Measurements from ENCODE around the gene GNAL. TPM values are rescaled to one million over a fixed set of nuclear protein-coding genes. Genes with fewer than 3 reads are reported as not detected.

GNAL gene
- total RNA-seq, 1 experiment from 2014 or later: 0.44 TPM

DNA sequence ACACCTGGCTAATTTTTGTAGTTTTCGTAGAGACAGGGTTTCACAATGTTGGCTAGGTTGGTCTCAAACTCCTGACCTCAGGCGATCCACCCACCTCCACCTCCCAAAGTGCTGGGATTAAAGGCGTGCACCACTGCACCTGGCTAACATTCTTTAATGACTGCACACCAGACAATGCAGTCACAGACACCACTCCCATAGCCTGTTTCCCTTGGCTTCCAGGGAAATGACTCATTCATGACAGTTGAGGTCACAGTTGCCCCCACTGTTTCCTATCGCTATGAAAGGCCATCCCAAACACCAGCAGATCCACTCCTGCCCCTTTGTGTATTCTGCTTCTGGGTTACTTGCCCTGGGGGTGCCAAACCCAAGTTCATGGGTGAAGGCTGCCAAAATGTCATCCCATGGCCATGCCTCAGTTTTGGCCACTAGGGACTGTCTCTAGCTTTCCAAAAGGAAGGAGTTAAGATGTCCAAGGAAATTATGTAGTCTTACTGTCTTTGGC is 170.9 kb downstream of the GNAL start:
- in situ Hi-C loops (cut with HindIII; ENCODE audit: low pct_unique_long_range_greater_than_20kb, low sequenced_read_pairs) (no loop called here), intact Hi-C loops (cut with micrococcal nuclease; ENCODE audit: unreplicated experiment) (no loop called here)
- H3K9me3 ChIP-seq (ENCODE audit: control insufficient read depth, insufficient read depth, low read depth, low read length): no peaks in the 10 kb centered on the region
- ATAC-seq (peak; percentile 57), DNase-seq (ENCODE audit: low read depth, low spot score) (no peak)
- H3K27ac ChIP-seq (ENCODE audit: low read length): no peak overlapping the region
- H3K4me3 ChIP-seq (ENCODE audit: low read depth in 2 of 2, low read length in 2 of 2): no peak overlapping the region
- H3K4me1 ChIP-seq (ENCODE audit: control insufficient read depth, insufficient read depth, low read length): peaks cover 13% of the 10 kb centered on the region
- TF ChIP-seq, protein P1, sequence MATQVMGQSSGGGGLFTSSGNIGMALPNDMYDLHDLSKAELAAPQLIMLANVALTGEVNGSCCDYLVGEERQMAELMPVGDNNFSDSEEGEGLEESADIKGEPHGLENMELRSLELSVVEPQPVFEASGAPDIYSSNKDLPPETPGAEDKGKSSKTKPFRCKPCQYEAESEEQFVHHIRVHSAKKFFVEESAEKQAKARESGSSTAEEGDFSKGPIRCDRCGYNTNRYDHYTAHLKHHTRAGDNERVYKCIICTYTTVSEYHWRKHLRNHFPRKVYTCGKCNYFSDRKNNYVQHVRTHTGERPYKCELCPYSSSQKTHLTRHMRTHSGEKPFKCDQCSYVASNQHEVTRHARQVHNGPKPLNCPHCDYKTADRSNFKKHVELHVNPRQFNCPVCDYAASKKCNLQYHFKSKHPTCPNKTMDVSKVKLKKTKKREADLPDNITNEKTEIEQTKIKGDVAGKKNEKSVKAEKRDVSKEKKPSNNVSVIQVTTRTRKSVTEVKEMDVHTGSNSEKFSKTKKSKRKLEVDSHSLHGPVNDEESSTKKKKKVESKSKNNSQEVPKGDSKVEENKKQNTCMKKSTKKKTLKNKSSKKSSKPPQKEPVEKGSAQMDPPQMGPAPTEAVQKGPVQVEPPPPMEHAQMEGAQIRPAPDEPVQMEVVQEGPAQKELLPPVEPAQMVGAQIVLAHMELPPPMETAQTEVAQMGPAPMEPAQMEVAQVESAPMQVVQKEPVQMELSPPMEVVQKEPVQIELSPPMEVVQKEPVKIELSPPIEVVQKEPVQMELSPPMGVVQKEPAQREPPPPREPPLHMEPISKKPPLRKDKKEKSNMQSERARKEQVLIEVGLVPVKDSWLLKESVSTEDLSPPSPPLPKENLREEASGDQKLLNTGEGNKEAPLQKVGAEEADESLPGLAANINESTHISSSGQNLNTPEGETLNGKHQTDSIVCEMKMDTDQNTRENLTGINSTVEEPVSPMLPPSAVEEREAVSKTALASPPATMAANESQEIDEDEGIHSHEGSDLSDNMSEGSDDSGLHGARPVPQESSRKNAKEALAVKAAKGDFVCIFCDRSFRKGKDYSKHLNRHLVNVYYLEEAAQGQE (IDR thresholded peaks at IDR 0.05; ENCODE audit: insufficient read depth in 1 of 2, low read depth in 2 of 2, low read length in 1 of 2): no peak
- TF ChIP-seq TCF7L2 (IDR thresholded peaks at IDR 0.05; ENCODE audit: low read depth, low read length) (no peak), POLR2AphosphoS5 (IDR thresholded peaks at IDR 0.05; ENCODE audit: low read depth, low read length) (no peak), SIN3A (IDR thresholded peaks at IDR 0.05; ENCODE audit: borderline replicate concordance, insufficient read depth, low read depth, low read length) (no peak)
- TF ChIP-seq, protein P2, sequence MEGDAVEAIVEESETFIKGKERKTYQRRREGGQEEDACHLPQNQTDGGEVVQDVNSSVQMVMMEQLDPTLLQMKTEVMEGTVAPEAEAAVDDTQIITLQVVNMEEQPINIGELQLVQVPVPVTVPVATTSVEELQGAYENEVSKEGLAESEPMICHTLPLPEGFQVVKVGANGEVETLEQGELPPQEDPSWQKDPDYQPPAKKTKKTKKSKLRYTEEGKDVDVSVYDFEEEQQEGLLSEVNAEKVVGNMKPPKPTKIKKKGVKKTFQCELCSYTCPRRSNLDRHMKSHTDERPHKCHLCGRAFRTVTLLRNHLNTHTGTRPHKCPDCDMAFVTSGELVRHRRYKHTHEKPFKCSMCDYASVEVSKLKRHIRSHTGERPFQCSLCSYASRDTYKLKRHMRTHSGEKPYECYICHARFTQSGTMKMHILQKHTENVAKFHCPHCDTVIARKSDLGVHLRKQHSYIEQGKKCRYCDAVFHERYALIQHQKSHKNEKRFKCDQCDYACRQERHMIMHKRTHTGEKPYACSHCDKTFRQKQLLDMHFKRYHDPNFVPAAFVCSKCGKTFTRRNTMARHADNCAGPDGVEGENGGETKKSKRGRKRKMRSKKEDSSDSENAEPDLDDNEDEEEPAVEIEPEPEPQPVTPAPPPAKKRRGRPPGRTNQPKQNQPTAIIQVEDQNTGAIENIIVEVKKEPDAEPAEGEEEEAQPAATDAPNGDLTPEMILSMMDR (IDR thresholded peaks at IDR 0.05): no peak
- H3K36me3 ChIP-seq (ENCODE audit: control insufficient read depth, insufficient read depth, low read length): no peaks in the 10 kb centered on the region
- ChIA-PET POLR2A (no interaction called here), CTCF (no interaction called here)
- BruUV-seq (replicated peaks): no TSS peak
- H3K27me3 ChIP-seq (ENCODE audit: control insufficient read depth, insufficient read depth, low read length): no peaks in the 10 kb centered on the region

DNA sequence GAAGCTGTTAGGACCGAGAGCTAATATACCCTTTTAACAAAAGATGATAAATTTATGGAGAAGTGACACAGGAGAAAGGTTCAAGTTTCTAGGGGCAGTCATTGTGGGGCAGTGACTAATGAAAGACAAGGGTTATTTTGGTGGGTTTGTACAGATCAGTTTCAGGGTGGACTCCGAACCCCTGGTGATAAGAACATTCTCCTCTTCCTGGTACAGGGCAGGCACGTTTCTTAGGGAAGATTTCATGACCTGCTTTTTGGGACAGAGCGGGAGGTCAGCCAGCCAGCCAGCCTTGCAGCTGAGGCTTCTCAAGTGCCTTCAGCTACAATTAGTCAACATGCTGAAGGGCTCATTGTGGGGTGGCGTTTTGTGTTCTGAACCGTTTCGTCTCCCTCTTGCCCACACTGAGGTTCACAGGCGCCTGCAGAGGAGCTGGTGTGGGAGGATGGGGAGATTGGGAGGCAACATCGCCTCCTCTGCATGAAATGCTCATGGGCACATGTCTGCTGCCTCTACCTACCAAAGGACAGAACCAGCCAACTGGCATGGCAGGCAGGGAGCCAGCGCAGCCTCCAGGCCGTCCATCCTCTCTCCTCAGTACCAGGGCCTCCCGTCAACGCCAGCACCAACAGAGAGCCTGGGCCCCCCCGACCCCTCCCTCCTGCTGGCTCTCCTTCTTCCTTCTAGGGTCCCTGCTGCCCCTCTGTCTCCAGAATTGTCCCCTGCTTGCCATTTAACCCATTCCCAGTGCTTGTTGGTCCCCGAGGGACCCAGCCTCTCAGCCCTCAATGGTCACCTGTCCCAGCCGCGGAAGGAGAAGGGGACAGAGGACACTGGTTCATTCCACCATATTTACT is 171.8 kb downstream of the GNAL start:
- H3K4me3 ChIP-seq (ENCODE audit: low read depth in 2 of 2, low read length in 2 of 2): no peak overlapping the region
- in situ Hi-C loops (cut with HindIII; ENCODE audit: low pct_unique_long_range_greater_than_20kb, low sequenced_read_pairs): no loop called here
- H3K4me1 ChIP-seq (ENCODE audit: control insufficient read depth, insufficient read depth, low read length): peaks cover 13% of the 10 kb centered on the region
- ChIA-PET POLR2A (no interaction called here), CTCF (no interaction called here)
- H3K27ac ChIP-seq (ENCODE audit: low read length): no peak overlapping the region
- DNase-seq (ENCODE audit: low read depth, low spot score): no peak
- no peaks in the 10 kb centered on the region for H3K36me3 ChIP-seq (ENCODE audit: control insufficient read depth, insufficient read depth, low read length)
- no peak for ATAC-seq
- H3K27me3 ChIP-seq (ENCODE audit: control insufficient read depth, insufficient read depth, low read length): no peaks in the 10 kb centered on the region
- no peaks in the 10 kb centered on the region for H3K9me3 ChIP-seq (ENCODE audit: control insufficient read depth, insufficient read depth, low read depth, low read length)
- TF ChIP-seq POLR2AphosphoS5 (IDR thresholded peaks at IDR 0.05; ENCODE audit: low read depth, low read length) (no peak), TCF7L2 (IDR thresholded peaks at IDR 0.05; ENCODE audit: low read depth, low read length) (no peak), SIN3A (IDR thresholded peaks at IDR 0.05; ENCODE audit: borderline replicate concordance, insufficient read depth, low read depth, low read length) (no peak)
- TF ChIP-seq, protein P2 (IDR thresholded peaks at IDR 0.05): no peak
- TF ChIP-seq, protein P1 (IDR thresholded peaks at IDR 0.05; ENCODE audit: insufficient read depth in 1 of 2, low read depth in 2 of 2, low read length in 1 of 2): no peak
- intact Hi-C loops (cut with micrococcal nuclease; ENCODE audit: unreplicated experiment): no loop called here
- no TSS peak for BruUV-seq (replicated peaks)

All from Panc1 (cell line).